ENCODE data around the gene SNX6.

The SNX6 gene

DNA sequence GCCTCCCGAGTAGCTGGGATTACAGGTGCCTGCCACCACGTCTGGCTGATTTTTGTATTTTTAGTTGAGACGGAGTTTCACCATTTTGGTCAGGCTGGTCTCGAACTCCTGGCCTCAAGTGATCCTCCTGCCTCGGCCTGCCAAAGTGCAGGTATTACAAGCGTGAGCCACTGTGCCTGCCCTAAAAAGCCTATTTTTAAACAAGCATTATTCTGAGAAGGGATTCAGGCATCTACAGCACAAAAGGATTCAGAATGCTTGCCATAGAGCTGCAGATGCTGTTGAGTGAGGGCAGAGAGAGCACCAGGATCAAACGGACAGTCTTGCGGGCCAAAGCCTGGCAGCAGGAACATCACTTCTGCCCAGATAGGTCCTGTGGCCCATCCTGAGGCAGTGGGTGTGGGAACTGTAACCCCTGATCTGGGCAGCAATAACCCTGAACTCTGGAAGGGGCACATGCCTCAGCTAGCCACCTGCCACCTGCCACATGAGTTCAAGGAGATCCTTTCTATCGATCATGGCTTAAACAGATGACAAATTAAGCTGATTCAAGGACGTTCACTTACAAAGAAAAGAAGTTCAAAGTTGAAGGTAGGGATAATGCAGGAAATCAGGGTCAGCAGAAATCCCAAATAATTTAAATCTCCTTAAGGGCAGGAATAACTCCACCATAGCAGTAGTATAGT is 16.8 kb upstream of the SNX6 start:
- Histone ChIP-seq H3K4me2 (ENCODE audit: low read length) (no peak overlapping the region), H3K79me2 (ENCODE audit: insufficient read depth, low read length) (no peaks in the 10 kb centered on the region), H3K9me3 (ENCODE audit: low read length) (no peaks in the 10 kb centered on the region), H3K27me3 (ENCODE audit: insufficient read depth, low read length) (no peaks in the 10 kb centered on the region), H2AFZ (ENCODE audit: low read length) (no peak overlapping the region), H3K27ac (ENCODE audit: low read depth, low read length, poor library complexity, severe bottlenecking) (no peak overlapping the region), H3F3A (ENCODE audit: insufficient read depth, low read length) (no peaks in the 10 kb centered on the region), H3K36me3 (ENCODE audit: insufficient read depth, low read length) (no peaks in the 10 kb centered on the region), H3K4me3 (ENCODE audit: low read depth, low read length, poor library complexity, severe bottlenecking) (no peak overlapping the region), H4K20me1 (ENCODE audit: insufficient read depth, low read length) (no peaks in the 10 kb centered on the region), H3K9ac (ENCODE audit: low read length) (no peak overlapping the region), H3K9me2 (ENCODE audit: low read depth, low read length) (no peaks in the 10 kb centered on the region), H3K4me1 (ENCODE audit: insufficient read depth, low read length, severe bottlenecking) (no peaks in the 10 kb centered on the region)
- TF ChIP-seq EZH2 (IDR thresholded peaks at IDR 0.05; ENCODE audit: borderline replicate concordance, low read length): no peak
- TF ChIP-seq, protein P1, sequence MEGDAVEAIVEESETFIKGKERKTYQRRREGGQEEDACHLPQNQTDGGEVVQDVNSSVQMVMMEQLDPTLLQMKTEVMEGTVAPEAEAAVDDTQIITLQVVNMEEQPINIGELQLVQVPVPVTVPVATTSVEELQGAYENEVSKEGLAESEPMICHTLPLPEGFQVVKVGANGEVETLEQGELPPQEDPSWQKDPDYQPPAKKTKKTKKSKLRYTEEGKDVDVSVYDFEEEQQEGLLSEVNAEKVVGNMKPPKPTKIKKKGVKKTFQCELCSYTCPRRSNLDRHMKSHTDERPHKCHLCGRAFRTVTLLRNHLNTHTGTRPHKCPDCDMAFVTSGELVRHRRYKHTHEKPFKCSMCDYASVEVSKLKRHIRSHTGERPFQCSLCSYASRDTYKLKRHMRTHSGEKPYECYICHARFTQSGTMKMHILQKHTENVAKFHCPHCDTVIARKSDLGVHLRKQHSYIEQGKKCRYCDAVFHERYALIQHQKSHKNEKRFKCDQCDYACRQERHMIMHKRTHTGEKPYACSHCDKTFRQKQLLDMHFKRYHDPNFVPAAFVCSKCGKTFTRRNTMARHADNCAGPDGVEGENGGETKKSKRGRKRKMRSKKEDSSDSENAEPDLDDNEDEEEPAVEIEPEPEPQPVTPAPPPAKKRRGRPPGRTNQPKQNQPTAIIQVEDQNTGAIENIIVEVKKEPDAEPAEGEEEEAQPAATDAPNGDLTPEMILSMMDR (IDR thresholded peaks at IDR 0.05; ENCODE audit: low read length): no peak

GRCh38 chr14:34643361-34643760 is 13.4 kb upstream of the SNX6 start:
- H3K9ac ChIP-seq (ENCODE audit: low read length): no peak overlapping the region
- H3K9me3 ChIP-seq (ENCODE audit: low read length): no peaks in the 10 kb centered on the region
- H4K20me1 ChIP-seq (ENCODE audit: insufficient read depth, low read length): no peaks in the 10 kb centered on the region
- no peak overlapping the region for H3K27ac ChIP-seq (ENCODE audit: low read depth, low read length, poor library complexity, severe bottlenecking)
- H3K4me1 ChIP-seq (ENCODE audit: insufficient read depth, low read length, severe bottlenecking): no peaks in the 10 kb centered on the region
- H2AFZ ChIP-seq (ENCODE audit: low read length): no peak overlapping the region
- TF ChIP-seq EZH2 (IDR thresholded peaks at IDR 0.05; ENCODE audit: borderline replicate concordance, low read length): no peak
- TF ChIP-seq, protein P1 (IDR thresholded peaks at IDR 0.05; ENCODE audit: low read length): no peak
- H3K4me3 ChIP-seq (ENCODE audit: low read depth, low read length, poor library complexity, severe bottlenecking): no peak overlapping the region
- no peak overlapping the region for H3K4me2 ChIP-seq (ENCODE audit: low read length)
- H3K27me3 ChIP-seq (ENCODE audit: insufficient read depth, low read length): no peaks in the 10 kb centered on the region
- no peaks in the 10 kb centered on the region for H3K79me2 ChIP-seq (ENCODE audit: insufficient read depth, low read length)
- no peaks in the 10 kb centered on the region for H3F3A ChIP-seq (ENCODE audit: insufficient read depth, low read length)
- no peaks in the 10 kb centered on the region for H3K36me3 ChIP-seq (ENCODE audit: insufficient read depth, low read length)
- H3K9me2 ChIP-seq (ENCODE audit: low read depth, low read length): no peaks in the 10 kb centered on the region

DNA sequence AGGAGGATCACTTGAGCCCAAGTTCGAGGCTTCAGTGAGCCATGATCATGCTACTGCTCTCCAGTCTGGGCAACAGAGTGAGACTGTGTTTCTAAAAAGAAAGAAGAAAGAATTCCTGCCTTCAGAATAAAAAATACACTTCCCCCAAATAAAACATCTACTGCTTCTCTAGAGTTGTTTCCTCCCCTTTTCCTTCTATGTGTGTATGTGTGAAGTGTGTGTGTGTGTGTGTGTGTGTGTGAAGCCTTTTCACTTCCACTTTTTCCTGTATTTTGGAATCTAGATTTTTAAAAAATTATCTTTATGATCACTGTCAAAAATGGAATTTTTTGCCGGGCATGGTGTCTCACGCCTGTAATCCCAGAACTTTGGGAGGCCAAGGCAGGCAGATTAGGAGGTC is 12.6 kb upstream of the SNX6 start:
- H3K9me2 ChIP-seq (ENCODE audit: low read depth, low read length): no peaks in the 10 kb centered on the region
- no peak overlapping the region for H3K9ac ChIP-seq (ENCODE audit: low read length)
- H3K4me1 ChIP-seq (ENCODE audit: insufficient read depth, low read length, severe bottlenecking): no peaks in the 10 kb centered on the region
- no peak overlapping the region for H3K4me3 ChIP-seq (ENCODE audit: low read depth, low read length, poor library complexity, severe bottlenecking)
- no peaks in the 10 kb centered on the region for H3K9me3 ChIP-seq (ENCODE audit: low read length)
- TF ChIP-seq, protein P1 (IDR thresholded peaks at IDR 0.05; ENCODE audit: low read length): no peak
- TF ChIP-seq EZH2 (IDR thresholded peaks at IDR 0.05; ENCODE audit: borderline replicate concordance, low read length): no peak
- H2AFZ ChIP-seq (ENCODE audit: low read length): no peak overlapping the region
- no peaks in the 10 kb centered on the region for H3K36me3 ChIP-seq (ENCODE audit: insufficient read depth, low read length)
- H3K27me3 ChIP-seq (ENCODE audit: insufficient read depth, low read length): no peaks in the 10 kb centered on the region
- no peak overlapping the region for H3K27ac ChIP-seq (ENCODE audit: low read depth, low read length, poor library complexity, severe bottlenecking)
- H3F3A ChIP-seq (ENCODE audit: insufficient read depth, low read length): no peaks in the 10 kb centered on the region
- no peaks in the 10 kb centered on the region for H4K20me1 ChIP-seq (ENCODE audit: insufficient read depth, low read length)
- no peak overlapping the region for H3K4me2 ChIP-seq (ENCODE audit: low read length)
- H3K79me2 ChIP-seq (ENCODE audit: insufficient read depth, low read length): no peaks in the 10 kb centered on the region

All from OCI-LY1 (cell line).